GM12801 (cell line): Measurements from ENCODE around the gene KCNAB3.

Experiments
- CTCF ChIP-seq: IDR thresholded peaks from one replicate; pipeline ENCODE4 v1.5.1; 2011; ENCODE audit warnings: control low read depth; ENCODE audit not compliant: insufficient read length; ENCODE audit errors: extremely low read depth

The KCNAB3 gene

GRCh38 chr17:7910711-7911110, 18.9 kb downstream of the KCNAB3 start:
- no peak for TF ChIP-seq CTCF

- no peak for TF ChIP-seq CTCF
Observed at GRCh38 chr17:7910281-7910680, 19.4 kb downstream of the KCNAB3 start.

- no peak for TF ChIP-seq CTCF
Observed at GRCh38 chr17:7909089-7909488, 20.6 kb downstream of the KCNAB3 start.

GRCh38 chr17:7903154-7904103, 26.2 kb downstream of the KCNAB3 start:
- TF ChIP-seq CTCF = no peak

GRCh38 chr17:7897773-7898172, 31.9 kb downstream of the KCNAB3 start:
- no peak for TF ChIP-seq CTCF

- TF ChIP-seq CTCF = no peak
Observed at GRCh38 chr17:7897090-7897489, 32.6 kb downstream of the KCNAB3 start.

GRCh38 chr17:7894866-7895265, 34.8 kb downstream of the KCNAB3 start:
- TF ChIP-seq CTCF = no peak
